ENCODE results near the gene ABHD17A. TPM values are rescaled to one million over a fixed set of nuclear protein-coding genes. Genes with fewer than 3 reads are reported as not detected.

Gene ABHD17A
- total RNA-seq, 1 experiment from 2014 or later = 68.2 TPM

DNA sequence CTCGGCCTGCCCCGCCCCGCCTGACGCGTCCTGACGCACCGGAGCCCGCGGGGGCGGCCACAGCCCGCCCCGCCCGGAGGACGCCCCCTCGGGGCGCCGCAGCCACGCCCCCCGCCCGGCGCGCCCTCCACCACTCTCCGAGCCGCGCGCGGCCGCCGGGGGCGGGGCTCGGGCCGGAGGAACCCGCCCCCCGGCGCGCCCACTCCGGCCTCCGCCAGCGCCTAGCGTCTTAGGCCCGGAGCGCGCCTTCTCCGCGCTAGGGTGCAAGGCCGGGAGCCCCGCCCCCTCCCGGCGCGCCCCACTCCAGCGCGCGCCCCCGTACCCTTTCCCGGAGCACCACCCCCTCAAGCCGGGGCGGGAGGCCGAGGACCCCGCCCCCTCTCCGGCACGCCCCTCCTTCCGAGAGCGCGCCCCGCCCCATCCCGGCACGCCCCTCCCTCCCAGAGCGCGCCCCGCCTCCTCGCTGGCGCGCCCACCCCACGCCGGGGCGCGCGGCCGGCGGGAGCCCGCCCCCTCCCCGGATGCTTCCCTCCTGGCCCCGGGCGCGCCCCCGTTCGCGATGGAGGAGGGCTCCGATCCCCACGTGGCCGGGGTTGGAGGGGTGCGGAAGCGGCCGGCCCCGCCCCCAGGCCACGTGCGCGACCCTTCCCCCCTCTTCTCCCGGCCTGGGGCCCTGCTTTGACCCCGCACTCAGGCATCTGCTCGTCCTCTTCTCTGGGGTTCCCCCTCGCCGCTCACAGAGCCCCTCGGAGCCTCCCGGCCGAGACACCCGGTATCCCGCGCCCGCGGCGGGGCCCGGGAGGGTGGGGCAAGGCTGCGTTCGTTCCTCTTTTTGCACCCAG lies 21.4 kb downstream of the ABHD17A start (continued):
- TF ChIP-seq POLR2AphosphoS5 (IDR thresholded peaks at IDR 0.05; ENCODE audit: low read depth, low read length) (peak; percentile 38; the same call in 1 of the 2 replicates), SRF (IDR thresholded peaks at IDR 0.05; ENCODE audit: low read depth) (no peak), EZH2phosphoT487 (IDR thresholded peaks at IDR 0.05; ENCODE audit: borderline replicate concordance) (no peak), ELF1 (IDR thresholded peaks at IDR 0.05; ENCODE audit: borderline replicate concordance, low read depth) (no peak), ZFX (IDR thresholded peaks at IDR 0.05) (no peak; the same call in 1 of the 2 replicates), EGR1 (IDR thresholded peaks at IDR 0.05; ENCODE audit: low read depth) (peak; percentile 71; the same call in 1 of the 2 replicates)

DNA sequence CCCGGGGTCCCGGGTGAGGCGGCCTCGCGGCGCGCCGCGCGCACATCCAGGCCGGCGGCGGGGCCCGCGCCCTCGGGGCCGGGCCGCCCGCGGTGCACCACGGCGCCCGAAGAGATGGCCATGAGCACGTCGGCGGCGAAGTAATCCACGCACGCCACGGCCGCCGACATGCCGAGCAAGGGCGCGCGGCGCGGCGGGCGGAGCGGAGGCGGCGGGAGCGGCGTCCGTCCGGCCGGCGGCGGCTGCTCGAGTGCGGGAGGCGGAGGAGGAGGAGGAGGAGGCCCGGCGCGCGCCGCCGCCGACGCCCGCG lies 22.0 kb downstream of the ABHD17A start, which contains the start of gene KLF16:
TSS of gene KLF16 (minus strand) at position 252 of the 310 bp plus-strand sequence. CDS start at position 170, 82 bp downstream.
- H4K20me1 ChIP-seq (ENCODE audit: insufficient read depth) = no peaks in the 10 kb centered on the region; the same call in 1 of the 2 replicates
- peaks cover 38 to 53% of the 10 kb centered on the region in 2 experiments for H3K4me1 ChIP-seq (ENCODE audit: control insufficient read depth in 1 of 2, insufficient read depth in 2 of 2, low read length in 2 of 2)
- ChIA-PET CTCF (no interaction called here), POLR2A (no interaction called here), RAD21 (ENCODE audit: low non-redundant PET in 1 of 2, low total read pairs in 2 of 2, uncharacterized antibody in 2 of 2, unreplicated experiment in 2 of 2) (no interaction called here)
- H3K27me3 ChIP-seq (ENCODE audit: insufficient read depth, low read length) = no peaks in the 10 kb centered on the region
- H3K36me3 ChIP-seq (ENCODE audit: control insufficient read depth in 1 of 2, insufficient read depth in 2 of 2, low read length in 2 of 2) = 0 out of 4 replicates have a peak, but pooled peaks cover 0 to 4% of the 10 kb centered on the region in 2 experiments
- TF ChIP-seq FOSL1 (IDR thresholded peaks at IDR 0.05; ENCODE audit: low read depth) (no peak), EGR1 (IDR thresholded peaks at IDR 0.05; ENCODE audit: low read depth) (no peak), POLR2AphosphoS5 (IDR thresholded peaks at IDR 0.05; ENCODE audit: low read depth, low read length) (peak; percentile 63; the same call in 1 of the 2 replicates), POLR2A (IDR thresholded peaks at IDR 0.05; ENCODE audit: borderline replicate concordance, extremely low read depth, insufficient read depth, insufficient read length) (peak; percentile 42), ELF1 (IDR thresholded peaks at IDR 0.05; ENCODE audit: borderline replicate concordance, low read depth) (no peak), EZH2phosphoT487 (IDR thresholded peaks at IDR 0.05; ENCODE audit: borderline replicate concordance) (no peak), ZFX (IDR thresholded peaks at IDR 0.05) (peak; percentile 51; the same call in 1 of the 2 replicates)
- TF ChIP-seq, protein P1, sequence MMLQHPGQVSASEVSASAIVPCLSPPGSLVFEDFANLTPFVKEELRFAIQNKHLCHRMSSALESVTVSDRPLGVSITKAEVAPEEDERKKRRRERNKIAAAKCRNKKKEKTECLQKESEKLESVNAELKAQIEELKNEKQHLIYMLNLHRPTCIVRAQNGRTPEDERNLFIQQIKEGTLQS (IDR thresholded peaks at IDR 0.05) = no peak
- H3K27ac ChIP-seq (ENCODE audit: low read depth, low read length) = peak within 1 kb of the TSS; percentile 99
- intact Hi-C loops (cut with micrococcal nuclease) = no loop called here
- no peaks in the 10 kb centered on the region for H3K9me3 ChIP-seq (ENCODE audit: control insufficient read depth in 1 of 2, insufficient read depth in 1 of 2, low read depth in 1 of 2, low read length in 2 of 2)
- DNase-seq (ENCODE audit: low read depth, low spot score) = no peak
- peak within 1 kb of the TSS; percentile 97 for H3K4me2 ChIP-seq (ENCODE audit: low read length)
- BruUV-seq (replicated peaks) = no TSS peak
- H3K79me2 ChIP-seq (ENCODE audit: insufficient read depth, low read length) = peaks cover 44% of the 10 kb centered on the region
- ATAC-seq = peak; percentile 8
- peak within 1 kb of the TSS; percentile 91 to 94 for H3K4me3 ChIP-seq (replicated peaks in 1 of 2; ENCODE audit: low read depth in 1 of 2, low read length in 2 of 2)
- no peaks in the 10 kb centered on the region for H3K9me2 ChIP-seq (ENCODE audit: insufficient read depth)
- peak within 1 kb of the TSS; percentile 98 for H3K9ac ChIP-seq (ENCODE audit: low read length)
- H2AFZ ChIP-seq (ENCODE audit: low read depth, low read length, poor library complexity, severe bottlenecking) = no peak within 1 kb of the TSS
